ENCODE data around the gene CDAN1. TPM values are rescaled to one million over a fixed set of nuclear protein-coding genes. Genes with fewer than 3 reads are reported as not detected.

CDAN1 gene
- polyA plus RNA-seq, 1 donor from 2014 or later: 16.8 TPM

DNA sequence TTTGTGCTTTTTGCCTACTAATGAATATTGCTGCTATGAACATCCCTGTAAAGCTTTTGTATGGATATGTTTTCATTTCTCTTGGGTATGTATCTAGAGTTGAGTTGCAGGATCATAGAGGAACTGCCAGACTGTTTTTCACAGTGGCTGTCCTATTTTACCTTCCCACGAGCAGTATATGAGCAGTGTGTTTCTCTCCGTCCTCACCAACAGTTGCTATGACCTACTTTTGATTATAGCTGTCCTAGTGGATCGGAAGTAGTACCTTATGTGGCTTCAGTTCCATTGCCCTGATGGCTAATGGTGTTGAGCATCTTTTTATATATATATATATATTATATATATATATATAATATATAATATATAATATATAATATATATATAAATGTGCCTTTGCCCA is 25.2 kb downstream of the CDAN1 start:
- Histone ChIP-seq H3K79me2 (replicated peaks; ENCODE audit: insufficient read depth, low read length) (no peaks in the 10 kb centered on the region), H3K9me2 (ENCODE audit: insufficient read depth, low read length) (no peaks in the 10 kb centered on the region), H3K9ac (ENCODE audit: low read length) (no peak overlapping the region), H2AFZ (ENCODE audit: low read depth, low read length) (no peak overlapping the region), H3K4me3 (ENCODE audit: low read length) (no peak overlapping the region), H3K9me3 (ENCODE audit: low read length) (no peaks in the 10 kb centered on the region), H3F3A (ENCODE audit: insufficient read depth, low read length, poor library complexity, severe bottlenecking) (no peaks in the 10 kb centered on the region), H3K36me3 (ENCODE audit: insufficient read depth, low read length) (no peaks in the 10 kb centered on the region), H3K27me3 (ENCODE audit: insufficient read depth, low read depth, low read length) (no peaks in the 10 kb centered on the region), H3K4me2 (ENCODE audit: low read length) (no peak overlapping the region), H3K27ac (ENCODE audit: low read length) (no peak overlapping the region), H4K20me1 (ENCODE audit: insufficient read depth) (no peaks in the 10 kb centered on the region)
- TF ChIP-seq TAF1 (IDR thresholded peaks at IDR 0.05; ENCODE audit: low read depth) (no peak), MXI1 (conservative IDR thresholded peaks at IDR 0.05; ENCODE audit: poor library complexity, severe bottlenecking) (no peak), POLR2AphosphoS5 (IDR thresholded peaks at IDR 0.05) (no peak), EP300 (conservative IDR thresholded peaks at IDR 0.05; ENCODE audit: poor library complexity, severe bottlenecking) (no peak), RAD21 (conservative IDR thresholded peaks at IDR 0.05) (no peak), SMC3 (conservative IDR thresholded peaks at IDR 0.05; ENCODE audit: poor library complexity) (no peak), EZH2 (IDR thresholded peaks at IDR 0.05; ENCODE audit: borderline replicate concordance, insufficient read depth, low read length, poor library complexity, severe bottlenecking) (no peak)
- TF ChIP-seq, protein P1, sequence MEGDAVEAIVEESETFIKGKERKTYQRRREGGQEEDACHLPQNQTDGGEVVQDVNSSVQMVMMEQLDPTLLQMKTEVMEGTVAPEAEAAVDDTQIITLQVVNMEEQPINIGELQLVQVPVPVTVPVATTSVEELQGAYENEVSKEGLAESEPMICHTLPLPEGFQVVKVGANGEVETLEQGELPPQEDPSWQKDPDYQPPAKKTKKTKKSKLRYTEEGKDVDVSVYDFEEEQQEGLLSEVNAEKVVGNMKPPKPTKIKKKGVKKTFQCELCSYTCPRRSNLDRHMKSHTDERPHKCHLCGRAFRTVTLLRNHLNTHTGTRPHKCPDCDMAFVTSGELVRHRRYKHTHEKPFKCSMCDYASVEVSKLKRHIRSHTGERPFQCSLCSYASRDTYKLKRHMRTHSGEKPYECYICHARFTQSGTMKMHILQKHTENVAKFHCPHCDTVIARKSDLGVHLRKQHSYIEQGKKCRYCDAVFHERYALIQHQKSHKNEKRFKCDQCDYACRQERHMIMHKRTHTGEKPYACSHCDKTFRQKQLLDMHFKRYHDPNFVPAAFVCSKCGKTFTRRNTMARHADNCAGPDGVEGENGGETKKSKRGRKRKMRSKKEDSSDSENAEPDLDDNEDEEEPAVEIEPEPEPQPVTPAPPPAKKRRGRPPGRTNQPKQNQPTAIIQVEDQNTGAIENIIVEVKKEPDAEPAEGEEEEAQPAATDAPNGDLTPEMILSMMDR (IDR thresholded peaks at IDR 0.05; ENCODE audit: poor library complexity, severe bottlenecking): no peak
- TF ChIP-seq, protein P2, sequence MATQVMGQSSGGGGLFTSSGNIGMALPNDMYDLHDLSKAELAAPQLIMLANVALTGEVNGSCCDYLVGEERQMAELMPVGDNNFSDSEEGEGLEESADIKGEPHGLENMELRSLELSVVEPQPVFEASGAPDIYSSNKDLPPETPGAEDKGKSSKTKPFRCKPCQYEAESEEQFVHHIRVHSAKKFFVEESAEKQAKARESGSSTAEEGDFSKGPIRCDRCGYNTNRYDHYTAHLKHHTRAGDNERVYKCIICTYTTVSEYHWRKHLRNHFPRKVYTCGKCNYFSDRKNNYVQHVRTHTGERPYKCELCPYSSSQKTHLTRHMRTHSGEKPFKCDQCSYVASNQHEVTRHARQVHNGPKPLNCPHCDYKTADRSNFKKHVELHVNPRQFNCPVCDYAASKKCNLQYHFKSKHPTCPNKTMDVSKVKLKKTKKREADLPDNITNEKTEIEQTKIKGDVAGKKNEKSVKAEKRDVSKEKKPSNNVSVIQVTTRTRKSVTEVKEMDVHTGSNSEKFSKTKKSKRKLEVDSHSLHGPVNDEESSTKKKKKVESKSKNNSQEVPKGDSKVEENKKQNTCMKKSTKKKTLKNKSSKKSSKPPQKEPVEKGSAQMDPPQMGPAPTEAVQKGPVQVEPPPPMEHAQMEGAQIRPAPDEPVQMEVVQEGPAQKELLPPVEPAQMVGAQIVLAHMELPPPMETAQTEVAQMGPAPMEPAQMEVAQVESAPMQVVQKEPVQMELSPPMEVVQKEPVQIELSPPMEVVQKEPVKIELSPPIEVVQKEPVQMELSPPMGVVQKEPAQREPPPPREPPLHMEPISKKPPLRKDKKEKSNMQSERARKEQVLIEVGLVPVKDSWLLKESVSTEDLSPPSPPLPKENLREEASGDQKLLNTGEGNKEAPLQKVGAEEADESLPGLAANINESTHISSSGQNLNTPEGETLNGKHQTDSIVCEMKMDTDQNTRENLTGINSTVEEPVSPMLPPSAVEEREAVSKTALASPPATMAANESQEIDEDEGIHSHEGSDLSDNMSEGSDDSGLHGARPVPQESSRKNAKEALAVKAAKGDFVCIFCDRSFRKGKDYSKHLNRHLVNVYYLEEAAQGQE (IDR thresholded peaks at IDR 0.05; ENCODE audit: borderline replicate concordance): no peak

DNA sequence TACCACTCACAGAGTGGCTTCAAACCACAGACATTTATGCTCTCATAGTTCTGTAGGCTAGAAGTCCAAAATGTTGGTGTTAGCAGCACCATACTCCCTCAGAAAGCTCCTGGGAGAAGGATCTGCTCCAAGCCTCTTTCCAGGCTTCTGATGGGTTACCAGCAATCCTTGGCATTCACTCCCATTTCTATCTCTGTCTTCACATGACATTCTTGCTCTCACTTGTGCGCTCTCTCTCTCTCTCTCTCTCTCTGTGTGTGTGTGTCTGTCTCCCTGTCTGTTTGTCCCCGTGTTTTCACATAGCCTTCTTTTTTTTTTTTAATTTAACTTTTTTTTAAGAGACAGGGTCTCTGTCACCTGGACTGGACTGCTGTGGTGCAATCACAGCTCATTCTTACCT is 26.3 kb downstream of the CDAN1 start:
- Histone ChIP-seq H3K9ac (ENCODE audit: low read length) (no peak overlapping the region), H3K4me2 (ENCODE audit: low read length) (no peak overlapping the region), H3K79me2 (replicated peaks; ENCODE audit: insufficient read depth, low read length) (no peaks in the 10 kb centered on the region), H4K20me1 (ENCODE audit: insufficient read depth) (no peaks in the 10 kb centered on the region), H3K4me3 (ENCODE audit: low read length) (no peak overlapping the region), H3K36me3 (ENCODE audit: insufficient read depth, low read length) (no peaks in the 10 kb centered on the region), H3K27me3 (ENCODE audit: insufficient read depth, low read depth, low read length) (no peaks in the 10 kb centered on the region), H3K9me3 (ENCODE audit: low read length) (no peaks in the 10 kb centered on the region), H3F3A (ENCODE audit: insufficient read depth, low read length, poor library complexity, severe bottlenecking) (no peaks in the 10 kb centered on the region), H3K27ac (ENCODE audit: low read length) (no peak overlapping the region), H2AFZ (ENCODE audit: low read depth, low read length) (no peak overlapping the region), H3K9me2 (ENCODE audit: insufficient read depth, low read length) (no peaks in the 10 kb centered on the region)
- TF ChIP-seq SMC3 (conservative IDR thresholded peaks at IDR 0.05; ENCODE audit: poor library complexity): no peak
- TF ChIP-seq MXI1 (conservative IDR thresholded peaks at IDR 0.05; ENCODE audit: poor library complexity, severe bottlenecking): no peak
- TF ChIP-seq RAD21 (conservative IDR thresholded peaks at IDR 0.05): no peak
- TF ChIP-seq, protein P1 (IDR thresholded peaks at IDR 0.05; ENCODE audit: poor library complexity, severe bottlenecking): no peak
- no peak for TF ChIP-seq POLR2AphosphoS5 (IDR thresholded peaks at IDR 0.05)
- TF ChIP-seq EP300 (conservative IDR thresholded peaks at IDR 0.05; ENCODE audit: poor library complexity, severe bottlenecking): no peak
- TF ChIP-seq EZH2 (IDR thresholded peaks at IDR 0.05; ENCODE audit: borderline replicate concordance, insufficient read depth, low read length, poor library complexity, severe bottlenecking): no peak
- TF ChIP-seq, protein P2 (IDR thresholded peaks at IDR 0.05; ENCODE audit: borderline replicate concordance): no peak

Measured in neural cell (in vitro differentiated cells).